Measurements from ENCODE around the gene ISOC2. TPM values are rescaled to one million over a fixed set of nuclear protein-coding genes. Genes with fewer than 3 reads are reported as not detected.

ISOC2 gene, protein sequence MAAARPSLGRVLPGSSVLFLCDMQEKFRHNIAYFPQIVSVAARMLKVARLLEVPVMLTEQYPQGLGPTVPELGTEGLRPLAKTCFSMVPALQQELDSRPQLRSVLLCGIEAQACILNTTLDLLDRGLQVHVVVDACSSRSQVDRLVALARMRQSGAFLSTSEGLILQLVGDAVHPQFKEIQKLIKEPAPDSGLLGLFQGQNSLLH
- total RNA-seq = 44.5 and 55.9 TPM in 2 replicates

DNA sequence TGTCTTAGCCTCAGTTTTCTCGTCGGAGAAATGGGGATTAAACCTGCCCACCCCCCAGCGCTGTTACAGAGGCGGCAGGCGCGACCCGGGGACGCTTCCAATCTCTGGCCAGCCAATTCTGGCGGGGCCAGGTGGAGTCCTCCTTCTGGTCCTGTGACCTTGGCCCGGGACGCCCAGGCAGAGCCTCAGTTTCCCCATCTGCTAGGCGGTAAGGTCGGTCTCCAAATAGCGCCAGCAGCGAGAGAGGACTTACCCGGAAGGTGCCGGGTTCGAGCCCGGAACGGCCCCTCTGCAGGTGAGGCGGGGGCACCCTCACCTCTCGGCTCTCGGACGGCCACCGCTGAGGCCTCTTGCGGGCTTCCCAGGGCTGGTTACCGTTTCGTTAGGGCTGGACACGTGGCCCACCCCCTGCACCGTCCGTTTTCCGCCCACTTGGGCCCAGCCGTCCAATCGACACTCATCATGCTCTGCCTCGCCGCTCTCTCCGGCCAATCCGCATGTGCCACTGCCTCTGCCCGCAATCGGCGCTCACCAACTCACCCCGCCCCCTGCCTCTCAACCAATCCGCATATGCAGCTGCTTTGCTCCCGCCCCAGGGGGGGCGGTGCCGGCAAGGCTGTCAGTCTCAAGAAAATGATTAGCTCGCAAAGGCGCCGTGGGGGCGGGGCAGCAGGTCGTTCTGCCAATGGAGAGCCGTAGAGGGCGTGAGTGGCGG is at the start of gene ISOC2:
Gene ISOC2, minus strand, starts transcription at position 384 of the 715 bp plus-strand sequence. CDS start 5,156 bp downstream, outside the sequence.

DNA sequence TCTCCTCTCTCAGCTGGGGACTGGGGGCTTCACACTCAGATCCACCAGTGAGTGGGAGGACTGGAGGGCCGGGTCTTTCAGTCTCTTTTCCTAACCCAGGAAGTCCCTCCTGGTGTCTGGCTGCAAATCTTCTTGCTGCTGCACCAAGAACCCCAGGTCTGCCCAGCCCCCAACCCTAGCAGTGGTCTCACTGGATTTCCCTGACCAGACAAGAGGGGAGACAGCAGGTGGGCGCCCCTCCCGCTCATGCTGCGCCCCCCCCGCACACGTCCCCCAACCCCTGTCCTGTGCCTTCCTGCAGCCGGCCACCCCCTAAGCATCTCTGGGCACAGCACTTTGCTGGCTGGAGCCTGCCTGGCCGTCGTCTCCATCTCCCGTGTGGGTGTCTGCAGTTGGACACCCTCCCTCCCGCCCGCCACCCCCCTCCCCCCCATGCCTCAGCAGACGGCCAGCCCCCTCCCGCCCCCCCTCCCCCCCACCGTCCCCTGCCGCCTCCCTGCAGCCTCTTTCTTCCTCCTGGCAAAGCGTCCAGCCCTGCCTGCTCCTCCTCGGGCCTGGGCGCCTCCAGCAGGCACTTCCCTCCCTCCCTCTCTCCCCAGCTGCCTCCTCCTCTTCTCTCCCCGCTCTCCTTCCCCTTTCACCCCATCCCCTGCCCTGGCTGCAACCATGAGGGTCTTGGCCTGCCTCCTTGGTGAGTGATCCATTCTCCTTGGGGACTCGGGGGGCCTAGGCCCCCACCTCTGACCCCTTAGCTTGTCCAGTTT is 26.7 kb upstream of the ISOC2 start, which contains the start of gene SSC5D:
Gene SSC5D, plus strand, starts transcription at position 513 of the 764 bp plus-strand sequence. Its CDS starts 154 bp downstream, at position 667.

DNA sequence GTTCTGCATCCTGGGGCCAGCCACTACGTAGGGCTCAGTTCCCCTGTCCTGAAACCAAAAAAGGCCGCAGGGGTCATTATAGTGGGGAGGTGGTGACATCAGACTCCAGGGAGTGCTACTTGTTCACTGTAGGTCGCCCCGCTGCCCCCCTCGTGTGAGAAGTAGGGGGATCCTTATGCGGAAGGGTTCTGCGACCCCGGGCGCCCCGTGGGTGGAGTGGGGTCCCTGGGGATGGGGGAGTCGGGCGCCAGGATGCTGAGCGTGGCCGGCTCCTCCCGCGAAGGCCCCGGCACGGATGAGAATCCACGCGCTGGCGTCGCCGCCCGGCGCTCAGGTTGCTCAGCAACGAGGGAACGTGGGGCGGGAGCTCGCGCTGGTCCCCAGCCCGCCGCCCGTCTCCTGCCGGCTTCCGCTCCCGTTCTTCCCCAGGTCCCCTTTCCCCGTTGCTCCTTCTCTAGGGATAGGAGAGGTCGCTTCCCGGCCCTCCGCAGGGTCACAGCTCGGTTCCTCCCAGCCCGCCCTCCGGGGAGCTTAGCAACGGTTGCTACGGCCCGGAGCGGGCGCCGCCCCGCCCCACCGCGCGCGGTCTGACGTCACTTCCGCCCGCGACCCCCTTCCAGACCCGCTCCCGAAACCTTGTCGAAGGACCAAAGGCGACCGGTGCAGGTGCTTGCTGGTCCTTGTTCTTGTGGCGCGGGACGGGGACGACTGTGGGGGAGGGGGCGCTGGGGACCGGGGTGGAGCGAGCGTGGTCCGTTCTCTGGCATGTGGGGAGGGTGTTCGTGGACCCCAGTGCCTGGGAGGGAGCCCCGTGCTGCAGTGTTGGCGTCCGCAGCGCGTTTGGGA is 23.4 kb upstream of the ISOC2 start, which contains the start of gene NAT14:
Gene NAT14, plus strand, starts transcription at position 596 of the 846 bp plus-strand sequence. CDS start 521 bp downstream, outside the sequence.

GRCh38 chr19:55476100-55476775 is 14.8 kb upstream of the ISOC2 start, which contains the start of gene ZNF628:
Gene ZNF628 (plus strand): TSS chr19:55476617. CDS start chr19:55479911, 3,294 bp downstream.

DNA sequence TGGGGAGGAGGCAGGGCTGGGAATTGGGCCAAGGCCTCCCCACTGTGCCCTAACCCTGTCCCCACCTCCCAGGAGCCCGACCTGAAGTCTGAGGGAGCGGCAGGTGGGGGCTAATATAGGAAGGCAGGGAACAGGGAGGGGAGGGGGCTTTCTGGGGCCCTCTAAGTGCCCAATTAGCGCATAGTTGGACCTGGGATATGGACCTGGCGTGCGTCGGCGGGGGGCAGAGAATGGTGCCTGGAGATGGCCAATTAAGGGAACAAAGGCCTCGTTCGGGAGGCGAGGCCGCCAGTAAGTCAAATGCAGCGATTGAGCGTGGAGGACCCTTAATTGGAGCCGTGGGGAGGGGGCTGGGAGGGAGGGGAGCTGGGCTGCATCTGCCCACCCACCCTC is 3.2 kb upstream of the ISOC2 start, which contains the start of gene C19orf85:
Gene C19orf85, minus strand, starts transcription at position 90 of the 393 bp plus-strand sequence. CDS start 197 bp downstream, outside the sequence.

DNA sequence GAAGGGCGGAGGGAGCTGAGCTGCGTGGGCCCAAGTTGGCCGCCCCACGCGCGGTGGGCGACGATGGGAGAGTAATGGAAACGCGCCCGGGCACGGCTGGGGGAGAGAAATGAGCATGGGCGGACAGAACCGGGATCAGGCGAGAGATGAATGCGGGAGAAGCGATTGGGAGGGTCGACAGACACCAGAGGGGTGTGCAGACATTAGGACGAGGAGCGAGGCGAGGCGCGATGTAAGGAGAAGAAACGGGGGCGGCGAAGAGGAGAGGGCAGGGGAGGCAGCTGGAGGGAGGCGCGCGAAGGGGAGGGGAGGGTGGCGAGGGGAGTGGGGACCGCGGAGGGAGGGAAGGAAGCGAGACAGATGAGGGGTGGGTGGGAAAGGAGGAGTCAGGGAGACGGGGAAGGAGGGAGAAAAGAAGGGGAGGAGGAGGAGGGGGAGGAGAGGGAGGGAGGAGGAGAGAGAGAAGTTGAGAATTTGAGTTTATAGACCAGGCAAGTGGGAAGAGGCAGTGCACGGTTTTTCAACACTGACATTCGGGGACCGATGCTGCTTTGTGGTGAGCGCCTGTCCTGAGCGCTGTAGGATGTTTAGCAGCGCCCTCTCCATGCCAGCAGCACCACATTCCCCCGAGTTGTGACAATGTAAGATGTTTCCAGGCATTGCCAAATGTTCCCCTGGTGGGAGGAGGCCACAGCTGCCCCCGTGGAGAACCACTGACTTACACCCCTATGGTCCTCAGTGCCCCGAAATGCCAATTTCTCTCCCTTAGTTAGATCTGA is 18.2 kb downstream of the ISOC2 start, which contains the start of gene SHISA7:
Gene SHISA7, minus strand, starts transcription at position 256 of the 779 bp plus-strand sequence. CDS start 437 bp downstream, outside the sequence.

DNA sequence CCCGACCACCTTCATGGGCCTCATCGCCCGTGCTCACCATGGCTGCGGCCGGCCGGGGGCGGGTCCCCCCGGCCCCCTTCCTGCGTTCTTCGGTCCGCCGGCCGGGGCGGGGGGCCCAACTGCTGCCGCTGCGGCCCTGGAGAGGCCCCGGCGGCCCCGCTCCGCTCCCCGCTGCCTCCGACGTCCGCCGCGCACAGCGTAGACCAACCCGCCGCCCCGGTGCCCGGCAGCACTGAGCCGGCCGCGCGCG is 54.0 kb downstream of the ISOC2 start, which contains the start of gene UBE2S:
Gene UBE2S, minus strand, starts transcription at position 239 of the 250 bp plus-strand sequence. Its CDS starts 199 bp downstream, at position 40.

Other genes with a start within 250 kb of the ISOC2 start
- gene TMEM86B, start 232.9 kb downstream of the ISOC2 start, total RNA-seq = 1.1 and 1.2 TPM in 2 replicates
- gene PPP6R1, start 202.6 kb downstream of the ISOC2 start, total RNA-seq = 17.2 and 26.1 TPM in 2 replicates
- gene HSPBP1, start 181.5 kb downstream of the ISOC2 start, total RNA-seq = 18.1 and 19.1 TPM in 2 replicates
- gene BRSK1, start 177.6 kb downstream of the ISOC2 start, total RNA-seq = 4.4 and 6.6 TPM in 2 replicates
- gene TMEM150B, start 136.3 kb downstream of the ISOC2 start, total RNA-seq = not detected in 2 replicates
- gene KMT5C, start 121.8 kb downstream of the ISOC2 start, total RNA-seq = 8.1 and 8.4 TPM in 2 replicates
- gene COX6B2, start 106.9 kb downstream of the ISOC2 start, total RNA-seq = under 0.01 TPM in 1 of 2 replicates, not detected in the other
- not detected in 2 replicates for gene GARIN5B, start 98.4 kb downstream of the ISOC2 start, total RNA-seq
- gene IL11, start 91.2 kb downstream of the ISOC2 start, total RNA-seq = 5.4 and 8.0 TPM in 2 replicates
- 0.28 TPM in 1 of 2 replicates, not detected in the other for gene TMEM190, start 84.8 kb downstream of the ISOC2 start, total RNA-seq
- gene TMEM238, start 77.3 kb downstream of the ISOC2 start, total RNA-seq = 0.14 and 0.18 TPM in 2 replicates
- 239 and 254 TPM in 2 replicates for gene RPL28, start 75.7 kb downstream of the ISOC2 start, total RNA-seq
- 26.6 and 57.3 TPM in 2 replicates for gene UBE2S, start 53.9 kb downstream of the ISOC2 start, total RNA-seq
- gene SHISA7, start 18.3 kb downstream of the ISOC2 start, total RNA-seq = not detected in 2 replicates
- gene C19orf85, start 3.1 kb upstream of the ISOC2 start, total RNA-seq = not detected in 2 replicates
- 0.57 and 1.3 TPM in 2 replicates for gene ZNF628, start 15.0 kb upstream of the ISOC2 start, total RNA-seq
- gene NAT14, start 23.5 kb upstream of the ISOC2 start, total RNA-seq = 14.9 and 20.9 TPM in 2 replicates
- gene SSC5D, start 26.8 kb upstream of the ISOC2 start, total RNA-seq = 5.4 and 18.1 TPM in 2 replicates
- gene SBK2, start 75.5 kb upstream of the ISOC2 start, total RNA-seq = not detected in 2 replicates
- gene SBK3, start 83.9 kb upstream of the ISOC2 start, total RNA-seq = 0.09 TPM in 1 of 2 replicates, not detected in the other
- 2.1 and 2.8 TPM in 2 replicates for gene ZNF579, start 119.2 kb upstream of the ISOC2 start, total RNA-seq
- gene FIZ1, start 137.9 kb upstream of the ISOC2 start, total RNA-seq = 1.6 and 2.7 TPM in 2 replicates
- 9.1 and 9.5 TPM in 2 replicates for gene ZNF524, start 138.6 kb upstream of the ISOC2 start, total RNA-seq
- 0.43 and 0.55 TPM in 2 replicates for gene ZNF865, start 144.0 kb upstream of the ISOC2 start, total RNA-seq
- 3.8 and 4.0 TPM in 2 replicates for gene ZNF784, start 162.9 kb upstream of the ISOC2 start, total RNA-seq
- 4.4 and 5.4 TPM in 2 replicates for gene ZNF580, start 179.4 kb upstream of the ISOC2 start, total RNA-seq
- 23.9 and 25.7 TPM in 2 replicates for gene ZNF581, start 182.0 kb upstream of the ISOC2 start, total RNA-seq
- gene CCDC106, start 186.6 kb upstream of the ISOC2 start, total RNA-seq = 5.3 and 6.2 TPM in 2 replicates
- 76.8 and 86.0 TPM in 2 replicates for gene U2AF2, start 193.4 kb upstream of the ISOC2 start, total RNA-seq
- 27.3 and 35.7 TPM in 2 replicates for gene EPN1, start 213.6 kb upstream of the ISOC2 start, total RNA-seq

Measured in smooth muscle cell of bladder (primary cell).